Prostate gland (tissue), 2 donors: ENCODE measurements around the gene PKNOX2. TPM values are rescaled to one million over a fixed set of nuclear protein-coding genes. Genes with fewer than 3 reads are reported as not detected.

ENCODE experiments used
- DNase-seq: peaks from one replicate; pipeline ENCODE4 v3.0.0-alpha.2; 2019; ENCODE audit warnings: low spot score
- H3K27ac ChIP-seq, 2 donors: fragments of 200-600 bp; sonication (generic); 2 replicates each; pipeline ENCODE4 v1.5.1; 2017 to 2019
- H3K27me3 ChIP-seq: fragments of 200-600 bp; sonication (generic); replicated peaks from 2 replicates; pipeline ENCODE4 v1.5.1; 2019; ENCODE audit not compliant: insufficient read depth
- H3K36me3 ChIP-seq, 2 donors: fragments of 200-600 bp; sonication (generic); 1 replicate in 1 of 2; 2 replicates in 1 of 2; pipeline versions ENCODE4 v1.5.1 to v1.8.1; 2017 to 2019
- H3K4me1 ChIP-seq: fragments of 200-600 bp; sonication (generic); replicated peaks from 2 replicates; pipeline ENCODE4 v1.5.1; 2019
- H3K4me3 ChIP-seq, 2 donors: fragments of 200-600 bp; sonication (generic); 2 replicates each; pipeline ENCODE4 v1.5.1; 2017 to 2019
- H3K9me3 ChIP-seq: fragments of 200-600 bp; sonication (generic); 2 replicates; pipeline ENCODE4 v1.5.1; 2017
- POLR2A ChIP-seq: fragments of 450-650 bp; IDR thresholded peaks from one replicate; pipeline ENCODE4 v1.6.1; 2016; ENCODE audit warnings: antibody characterized with exemption, mild to moderate bottlenecking
- POLR2AphosphoS5 ChIP-seq: sonication (generic); formaldehyde crosslinking; IDR thresholded peaks from one replicate; pipeline ENCODE4 v1.6.1; 2017; ENCODE audit warnings: antibody characterized with exemption
- WGBS: methylation state at CpG from one replicate; pipeline ENCODE4 v1.1.5; 2018; 5-methylcytosine and 5-hydroxymethylcytosine counted together
- intact Hi-C: fragments of 100-400 bp; cut with DNase I; formaldehyde crosslinking; loops from one replicate; pipeline ENCODE4 v1.14.2; 2022
- total RNA-seq, 2 donors: library from RNA; depleted of rRNA; stranded (reverse); fragments of >200 nt; gene quantifications; one replicate each; pipeline ENCODE4 v1.1.0, GENCODE V29; 2016
- TF ChIP-seq, protein P1 (sequence below), 4 experiments: fragments of 200-600 bp in 2 of 4; fragments of 450-650 bp in 2 of 4; sonication (generic) in 2 of 4; IDR thresholded peaks; 1 replicate in 3 of 4; 2 replicates in 1 of 4; pipeline ENCODE4 v1.5.1; 2016 to 2019; ENCODE audit warnings: antibody characterized with exemption in 4 of 4, mild to moderate bottlenecking in 2 of 4, moderate library complexity in 2 of 4

PKNOX2 gene
- total RNA-seq, 2 donors from 2014 or later: 12.3 to 14.7 TPM

DNA sequence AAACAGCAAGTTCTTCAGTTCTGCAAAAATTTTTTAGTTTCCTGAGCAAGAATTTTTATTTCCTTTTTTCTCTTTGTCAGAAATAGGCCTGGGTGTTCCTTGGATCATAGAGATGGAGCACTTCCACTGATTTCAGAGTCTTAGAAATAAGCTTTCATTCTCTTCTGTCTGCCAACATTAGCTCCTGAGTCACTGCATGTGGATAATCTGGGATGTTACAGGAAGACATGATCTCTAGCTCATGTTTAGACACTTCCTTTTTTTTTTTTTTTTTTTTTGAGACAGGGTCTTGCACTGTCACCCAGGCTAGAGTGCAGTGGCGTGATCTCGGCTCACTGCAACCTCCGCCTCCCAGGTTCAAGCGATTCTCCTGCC lies 39.9 kb upstream of the PKNOX2 start:
- WGBS: 95% methylated on average over 4 of the region's 4 CpGs
- no peak for DNase-seq
- Histone ChIP-seq H3K36me3 (no peaks in the 10 kb centered on the region), H3K9me3 (no peaks in the 10 kb centered on the region), H3K4me3 (no peak overlapping the region), H3K4me1 (no peaks in the 10 kb centered on the region), H3K27ac (no peak overlapping the region), H3K27me3 (peaks cover 1% of the 10 kb centered on the region)
- intact Hi-C loops: no loop called here
- TF ChIP-seq POLR2A (no peak), POLR2AphosphoS5 (no peak)
- TF ChIP-seq, protein P1, sequence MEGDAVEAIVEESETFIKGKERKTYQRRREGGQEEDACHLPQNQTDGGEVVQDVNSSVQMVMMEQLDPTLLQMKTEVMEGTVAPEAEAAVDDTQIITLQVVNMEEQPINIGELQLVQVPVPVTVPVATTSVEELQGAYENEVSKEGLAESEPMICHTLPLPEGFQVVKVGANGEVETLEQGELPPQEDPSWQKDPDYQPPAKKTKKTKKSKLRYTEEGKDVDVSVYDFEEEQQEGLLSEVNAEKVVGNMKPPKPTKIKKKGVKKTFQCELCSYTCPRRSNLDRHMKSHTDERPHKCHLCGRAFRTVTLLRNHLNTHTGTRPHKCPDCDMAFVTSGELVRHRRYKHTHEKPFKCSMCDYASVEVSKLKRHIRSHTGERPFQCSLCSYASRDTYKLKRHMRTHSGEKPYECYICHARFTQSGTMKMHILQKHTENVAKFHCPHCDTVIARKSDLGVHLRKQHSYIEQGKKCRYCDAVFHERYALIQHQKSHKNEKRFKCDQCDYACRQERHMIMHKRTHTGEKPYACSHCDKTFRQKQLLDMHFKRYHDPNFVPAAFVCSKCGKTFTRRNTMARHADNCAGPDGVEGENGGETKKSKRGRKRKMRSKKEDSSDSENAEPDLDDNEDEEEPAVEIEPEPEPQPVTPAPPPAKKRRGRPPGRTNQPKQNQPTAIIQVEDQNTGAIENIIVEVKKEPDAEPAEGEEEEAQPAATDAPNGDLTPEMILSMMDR (IDR thresholded peaks at IDR 0.05): no peak

DNA sequence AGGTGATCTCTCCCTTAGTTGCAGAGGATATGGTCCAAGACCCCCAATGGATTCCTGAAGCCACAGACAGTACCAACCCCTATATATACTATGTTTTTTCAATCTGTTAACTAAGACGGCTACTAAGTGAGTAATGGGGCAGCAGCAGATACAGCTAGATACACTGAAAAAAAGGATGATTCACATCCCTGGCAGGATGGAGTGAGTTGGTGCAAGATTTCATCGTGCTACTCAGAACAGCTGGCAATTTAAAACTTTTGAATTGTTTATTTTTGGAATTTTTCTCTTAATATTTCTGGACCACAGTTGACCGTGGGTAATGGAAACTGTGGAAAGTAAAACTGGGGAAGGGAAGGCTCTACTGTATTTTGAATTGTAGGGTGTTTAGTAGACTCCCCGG lies 36.1 kb upstream of the PKNOX2 start:
- Histone ChIP-seq H3K27me3 (peaks cover 1% of the 10 kb centered on the region), H3K4me1 (no peaks in the 10 kb centered on the region), H3K36me3 (no peaks in the 10 kb centered on the region), H3K27ac (no peak overlapping the region), H3K9me3 (no peaks in the 10 kb centered on the region), H3K4me3 (no peak overlapping the region)
- no peak for DNase-seq
- intact Hi-C loops: no loop called here
- TF ChIP-seq, protein P1 (IDR thresholded peaks at IDR 0.05): no peak
- 65% methylated on average over 4 of the region's 4 CpGs for WGBS

DNA sequence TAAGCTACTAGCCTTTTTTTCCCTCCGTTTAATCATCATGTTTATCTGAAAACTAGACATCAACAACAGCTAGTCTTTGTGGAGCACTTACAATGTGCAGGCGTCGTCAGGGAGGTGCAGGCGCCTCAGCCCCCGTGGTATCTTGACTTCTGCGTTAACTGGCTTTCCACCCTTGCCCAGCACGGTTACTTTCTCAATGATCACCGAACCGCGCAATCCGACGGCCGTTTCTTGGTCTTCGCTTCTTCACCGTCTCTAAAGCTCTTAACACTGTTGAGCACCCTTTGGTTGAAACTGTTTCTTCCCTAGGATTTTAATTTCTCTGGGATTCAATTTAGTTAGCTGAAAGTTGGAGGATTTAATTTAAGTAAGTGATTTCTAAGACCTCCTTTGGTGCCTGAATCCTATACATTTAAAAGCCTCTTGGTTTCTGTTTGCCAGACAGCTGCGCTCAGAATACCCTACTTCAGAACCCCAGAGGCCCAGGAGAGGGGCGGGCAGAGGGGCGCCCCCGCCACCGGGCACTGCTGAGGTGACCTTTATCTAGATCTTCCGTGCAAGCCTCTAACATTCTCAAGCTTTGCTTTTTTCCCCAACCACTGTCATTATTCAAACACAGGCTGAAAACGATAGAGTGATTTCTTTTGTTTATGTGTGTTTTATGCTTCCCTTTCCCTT lies 35.1 kb upstream of the PKNOX2 start:
- no peaks in the 10 kb centered on the region for H3K9me3 ChIP-seq
- peaks cover 1% of the 10 kb centered on the region for H3K27me3 ChIP-seq
- H3K4me1 ChIP-seq: no peaks in the 10 kb centered on the region
- WGBS: 70% methylated on average over 22 of the region's 22 CpGs
- TF ChIP-seq POLR2A (no peak), POLR2AphosphoS5 (no peak)
- TF ChIP-seq, protein P1 (IDR thresholded peaks at IDR 0.05): no peak
- intact Hi-C loops: no loop called here
- H3K36me3 ChIP-seq: no peaks in the 10 kb centered on the region
- H3K4me3 ChIP-seq: no peak overlapping the region
- no peak overlapping the region for H3K27ac ChIP-seq
- no peak for DNase-seq

DNA sequence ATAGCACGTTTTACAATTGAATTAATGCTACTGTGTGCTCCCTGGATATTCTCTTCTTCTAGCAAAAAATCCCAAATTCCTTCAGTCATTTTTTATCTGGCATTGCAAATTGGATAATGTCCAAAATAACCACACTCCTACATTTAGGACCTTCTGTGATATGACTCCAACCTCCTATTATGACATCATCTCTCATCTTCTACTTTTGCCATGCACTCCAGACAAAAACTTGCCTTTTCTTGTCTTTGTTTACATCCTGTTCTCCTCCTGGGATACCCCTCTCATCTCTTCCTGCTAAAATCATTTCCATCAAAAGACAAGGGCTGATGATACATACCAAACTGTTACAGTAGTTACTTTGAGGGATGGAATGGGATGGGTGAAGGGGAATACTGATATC lies 32.5 kb upstream of the PKNOX2 start:
- no peaks in the 10 kb centered on the region for H3K36me3 ChIP-seq
- intact Hi-C loops: no loop called here
- WGBS: 80% methylated on average over 1 of the region's 1 CpG
- no peak for DNase-seq
- H3K27me3 ChIP-seq: peaks cover 1% of the 10 kb centered on the region
- no peak overlapping the region for H3K27ac ChIP-seq
- H3K4me1 ChIP-seq: no peaks in the 10 kb centered on the region
- TF ChIP-seq POLR2AphosphoS5: no peak
- no peak for TF ChIP-seq POLR2A
- TF ChIP-seq, protein P1 (IDR thresholded peaks at IDR 0.05): no peak
- no peak overlapping the region for H3K4me3 ChIP-seq
- H3K9me3 ChIP-seq: no peaks in the 10 kb centered on the region

DNA sequence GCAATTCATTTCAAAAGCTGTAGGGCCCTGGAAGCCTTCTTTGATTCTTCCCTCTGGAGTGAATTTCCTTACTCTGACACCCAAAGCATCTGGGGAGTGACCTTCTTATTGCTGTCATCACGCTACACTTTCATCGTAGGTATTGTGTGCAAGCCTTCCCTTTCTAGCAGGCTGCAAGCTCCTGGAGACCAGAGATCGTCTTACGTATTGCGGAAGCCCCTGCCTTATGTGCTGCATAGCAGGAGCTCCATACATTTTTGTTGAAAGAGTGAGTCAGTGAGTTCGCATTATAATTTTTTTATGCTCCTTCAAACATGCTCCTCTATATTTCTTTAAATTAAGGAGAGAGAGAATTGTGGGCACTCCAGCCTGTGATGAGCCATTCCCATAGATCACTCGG lies 32.0 kb upstream of the PKNOX2 start:
- 79% methylated on average over 7 of the region's 7 CpGs for WGBS
- intact Hi-C loops: no loop called here
- TF ChIP-seq POLR2AphosphoS5: no peak
- TF ChIP-seq, protein P1 (IDR thresholded peaks at IDR 0.05): no peak
- TF ChIP-seq POLR2A: no peak

More for the DNA sequence above, 32.0 kb upstream of the PKNOX2 start:
- DNase-seq: no peak
- Histone ChIP-seq H3K27me3 (peaks cover 1% of the 10 kb centered on the region), H3K4me1 (no peaks in the 10 kb centered on the region), H3K4me3 (no peak overlapping the region), H3K9me3 (no peaks in the 10 kb centered on the region), H3K36me3 (no peaks in the 10 kb centered on the region), H3K27ac (no peak overlapping the region)
